SK-N-SH treated with all-trans-retinoic acid at 6 μM for 48 hours (cell line): ENCODE data around the gene ACVR2A.

Source experiments
- ATAC-seq: fragments of 200-7000 bp; cut with Tn5 transposase; 3 replicates; pipeline ENCODE4 v1.9.1; 2020; ENCODE audit warnings: mild to moderate bottlenecking, moderate library complexity
- ARNTL ChIP-seq: fragments of 450-650 bp; formaldehyde crosslinking; IDR thresholded peaks from 2 replicates; pipeline ENCODE4 v1.5.0; 2020; ENCODE audit warnings: low read depth, mild to moderate bottlenecking, moderate library complexity, borderline replicate concordance
- BACH2 ChIP-seq: fragments of 250-450 bp; sonication (Bioruptor Pico); IDR thresholded peaks from 2 replicates; pipeline ENCODE4 v1.9.0; 2021; ENCODE audit warnings: mild to moderate bottlenecking, borderline replicate concordance
- CSDC2 ChIP-seq: fragments of 250-450 bp; sonication (Bioruptor Pico); IDR thresholded peaks from 2 replicates; pipeline ENCODE4 v1.5.0; 2020; ENCODE audit warnings: mild to moderate bottlenecking, moderate library complexity
- ESRRG ChIP-seq: fragments of 250-450 bp; sonication (Bioruptor Pico); IDR thresholded peaks from 2 replicates; pipeline ENCODE4 v1.6.1; 2021; ENCODE audit warnings: mild to moderate bottlenecking
- GLIS3 ChIP-seq: fragments of 250-450 bp; sonication (Bioruptor Pico); IDR thresholded peaks from 2 replicates; pipeline ENCODE4 v1.5.0; 2020; ENCODE audit warnings: mild to moderate bottlenecking, moderate library complexity
- ISL1 ChIP-seq: fragments of 250-450 bp; sonication (Bioruptor Pico); IDR thresholded peaks from 2 replicates; pipeline ENCODE4 v2.1.2; 2022; ENCODE audit warnings: mild to moderate bottlenecking, moderate library complexity
- OSR1 ChIP-seq: fragments of 250-450 bp; sonication (Bioruptor Pico); IDR thresholded peaks from 2 replicates; pipeline ENCODE4 v1.8.0; 2022; ENCODE audit warnings: moderate library complexity, mild to moderate bottlenecking, inconsistent platforms
- PPARA ChIP-seq: fragments of 250-450 bp; sonication (Bioruptor Pico); IDR thresholded peaks from 2 replicates; pipeline ENCODE4 v1.5.0; 2020; ENCODE audit warnings: mild to moderate bottlenecking, borderline replicate concordance
- RARB ChIP-seq: fragments of 250-450 bp; sonication (Bioruptor Pico); IDR thresholded peaks from 2 replicates; pipeline ENCODE4 v1.8.0; 2021; ENCODE audit warnings: mild to moderate bottlenecking, moderate library complexity
- TCF4 ChIP-seq: fragments of 250-450 bp; sonication (Bioruptor Pico); IDR thresholded peaks from 2 replicates; pipeline ENCODE4 v1.8.0; 2021; ENCODE audit warnings: mild to moderate bottlenecking, moderate library complexity, borderline replicate concordance
- ZC3H10 ChIP-seq: fragments of 250-450 bp; sonication (Bioruptor Pico); IDR thresholded peaks from 2 replicates; pipeline ENCODE4 v1.5.1; 2021; ENCODE audit warnings: mild to moderate bottlenecking, moderate library complexity
- ZFP3 ChIP-seq: fragments of 250-450 bp; sonication (Bioruptor Pico); IDR thresholded peaks from 2 replicates; pipeline ENCODE4 v1.5.0; 2020; ENCODE audit warnings: mild to moderate bottlenecking, moderate library complexity
- ZFP30 ChIP-seq: fragments of 450-650 bp; formaldehyde crosslinking; IDR thresholded peaks from 2 replicates; pipeline ENCODE4 v1.5.0; 2022; ENCODE audit warnings: mild to moderate bottlenecking, moderate library complexity
- ZNF565 ChIP-seq: fragments of 450-650 bp; formaldehyde crosslinking; conservative IDR thresholded peaks from 2 replicates; pipeline ENCODE4 v1.5.0; 2020; ENCODE audit warnings: low read depth, mild to moderate bottlenecking, moderate library complexity
- ZNF70 ChIP-seq: fragments of 450-650 bp; formaldehyde crosslinking; IDR thresholded peaks from 2 replicates; pipeline ENCODE4 v1.5.0; 2020; ENCODE audit warnings: mild to moderate bottlenecking, moderate library complexity
- ZNF8 ChIP-seq: fragments of 450-650 bp; formaldehyde crosslinking; IDR thresholded peaks from 2 replicates; pipeline ENCODE4 v1.5.0; 2020; ENCODE audit warnings: mild to moderate bottlenecking, moderate library complexity
- TF ChIP-seq, protein P1 (sequence below): fragments of 250-450 bp; sonication (Bioruptor Pico); IDR thresholded peaks from 2 replicates; pipeline ENCODE4 v1.8.0; 2020; ENCODE audit warnings: mild to moderate bottlenecking, moderate library complexity, borderline replicate concordance
- TF ChIP-seq, protein P2 (sequence below): fragments of 250-450 bp; sonication (Bioruptor Pico); IDR thresholded peaks from 2 replicates; pipeline ENCODE4 v1.5.1; 2020; ENCODE audit warnings: low read depth, mild to moderate bottlenecking, moderate library complexity
- TF ChIP-seq, protein P3 (sequence below): fragments of 250-450 bp; sonication (Bioruptor Pico); IDR thresholded peaks from 2 replicates; pipeline ENCODE4 v1.5.0; 2020; ENCODE audit warnings: mild to moderate bottlenecking, moderate library complexity
- TF ChIP-seq, protein P4 (sequence below): fragments of 250-450 bp; sonication (Bioruptor Pico); IDR thresholded peaks from 2 replicates; pipeline ENCODE4 v1.8.0; 2021; ENCODE audit warnings: low read depth, mild to moderate bottlenecking, moderate library complexity, borderline replicate concordance
- TF ChIP-seq, protein P5 (sequence below): fragments of 250-450 bp; sonication (Bioruptor Pico); IDR thresholded peaks from 2 replicates; pipeline ENCODE4 v1.5.1; 2021; ENCODE audit warnings: mild to moderate bottlenecking, moderate library complexity

Gene ACVR2A

DNA sequence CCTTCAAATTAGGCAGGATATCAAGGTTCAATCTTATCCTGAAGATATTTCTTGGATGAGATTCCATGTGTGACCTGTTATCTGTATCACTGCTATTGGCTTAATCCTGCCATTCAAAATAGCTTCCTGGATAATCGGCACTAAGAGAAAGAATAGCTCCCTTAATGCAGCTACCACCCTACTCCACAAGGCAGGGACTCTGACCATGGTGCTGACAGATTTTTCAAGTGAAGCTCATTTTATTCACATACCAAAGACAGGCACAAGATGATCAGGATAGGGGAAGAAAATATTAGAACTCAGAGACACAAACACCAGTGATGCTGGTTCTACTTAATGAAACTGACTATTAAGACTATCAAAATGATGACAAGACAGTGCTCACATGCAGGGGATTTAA lies 100.8 kb downstream of the ACVR2A start:
- TF ChIP-seq GLIS3 (no peak), TCF4 (no peak), ZNF565 (CRISPR knock-in tag) (no peak)
- TF ChIP-seq, protein P1, sequence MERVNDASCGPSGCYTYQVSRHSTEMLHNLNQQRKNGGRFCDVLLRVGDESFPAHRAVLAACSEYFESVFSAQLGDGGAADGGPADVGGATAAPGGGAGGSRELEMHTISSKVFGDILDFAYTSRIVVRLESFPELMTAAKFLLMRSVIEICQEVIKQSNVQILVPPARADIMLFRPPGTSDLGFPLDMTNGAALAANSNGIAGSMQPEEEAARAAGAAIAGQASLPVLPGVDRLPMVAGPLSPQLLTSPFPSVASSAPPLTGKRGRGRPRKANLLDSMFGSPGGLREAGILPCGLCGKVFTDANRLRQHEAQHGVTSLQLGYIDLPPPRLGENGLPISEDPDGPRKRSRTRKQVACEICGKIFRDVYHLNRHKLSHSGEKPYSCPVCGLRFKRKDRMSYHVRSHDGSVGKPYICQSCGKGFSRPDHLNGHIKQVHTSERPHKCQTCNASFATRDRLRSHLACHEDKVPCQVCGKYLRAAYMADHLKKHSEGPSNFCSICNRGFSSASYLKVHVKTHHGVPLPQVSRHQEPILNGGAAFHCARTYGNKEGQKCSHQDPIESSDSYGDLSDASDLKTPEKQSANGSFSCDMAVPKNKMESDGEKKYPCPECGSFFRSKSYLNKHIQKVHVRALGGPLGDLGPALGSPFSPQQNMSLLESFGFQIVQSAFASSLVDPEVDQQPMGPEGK (CRISPR knock-in tag) = no peak
- ATAC-seq = peak; percentile 28; the same call in 1 of the 3 replicates

DNA sequence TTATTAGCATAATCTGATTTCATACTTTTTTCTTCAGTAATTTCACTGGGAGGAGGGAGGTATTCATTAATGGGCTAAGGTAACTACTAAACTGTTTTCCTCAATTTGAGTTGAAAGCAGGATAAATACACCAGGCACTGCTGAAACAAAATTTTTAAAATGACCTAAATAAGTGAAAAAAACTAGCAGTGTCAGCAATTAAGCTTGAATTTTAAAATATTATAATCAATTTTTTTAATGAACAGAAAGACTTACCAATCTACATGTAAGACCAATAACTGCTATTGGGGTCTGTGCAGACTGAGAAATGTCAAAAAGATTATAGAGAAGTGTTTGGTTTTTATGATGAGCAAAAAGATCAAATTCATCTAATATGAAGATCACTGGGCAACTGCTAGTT lies 107.3 kb downstream of the ACVR2A start:
- no peak for ATAC-seq
- TF ChIP-seq ZNF565 (CRISPR knock-in tag) (no peak), TCF4 (no peak), ARNTL (CRISPR knock-in tag) (no peak), ESRRG (CRISPR knock-in tag) (no peak), ZNF8 (CRISPR knock-in tag) (no peak), BACH2 (CRISPR knock-in tag) (no peak), ISL1 (CRISPR knock-in tag) (no peak), RARB (CRISPR knock-in tag) (no peak), ZNF70 (CRISPR knock-in tag) (no peak), PPARA (CRISPR knock-in tag) (no peak), CSDC2 (CRISPR knock-in tag) (no peak), ZFP30 (CRISPR knock-in tag) (no peak), ZFP3 (CRISPR knock-in tag) (no peak), ZC3H10 (CRISPR knock-in tag) (no peak)
- TF ChIP-seq, protein P1 (CRISPR knock-in tag) = no peak
- TF ChIP-seq, protein P2, sequence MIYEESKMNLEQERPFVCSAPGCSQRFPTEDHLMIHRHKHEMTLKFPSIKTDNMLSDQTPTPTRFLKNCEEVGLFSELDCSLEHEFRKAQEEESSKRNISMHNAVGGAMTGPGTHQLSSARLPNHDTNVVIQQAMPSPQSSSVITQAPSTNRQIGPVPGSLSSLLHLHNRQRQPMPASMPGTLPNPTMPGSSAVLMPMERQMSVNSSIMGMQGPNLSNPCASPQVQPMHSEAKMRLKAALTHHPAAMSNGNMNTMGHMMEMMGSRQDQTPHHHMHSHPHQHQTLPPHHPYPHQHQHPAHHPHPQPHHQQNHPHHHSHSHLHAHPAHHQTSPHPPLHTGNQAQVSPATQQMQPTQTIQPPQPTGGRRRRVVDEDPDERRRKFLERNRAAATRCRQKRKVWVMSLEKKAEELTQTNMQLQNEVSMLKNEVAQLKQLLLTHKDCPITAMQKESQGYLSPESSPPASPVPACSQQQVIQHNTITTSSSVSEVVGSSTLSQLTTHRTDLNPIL (CRISPR knock-in tag) = no peak
- TF ChIP-seq, protein P3, sequence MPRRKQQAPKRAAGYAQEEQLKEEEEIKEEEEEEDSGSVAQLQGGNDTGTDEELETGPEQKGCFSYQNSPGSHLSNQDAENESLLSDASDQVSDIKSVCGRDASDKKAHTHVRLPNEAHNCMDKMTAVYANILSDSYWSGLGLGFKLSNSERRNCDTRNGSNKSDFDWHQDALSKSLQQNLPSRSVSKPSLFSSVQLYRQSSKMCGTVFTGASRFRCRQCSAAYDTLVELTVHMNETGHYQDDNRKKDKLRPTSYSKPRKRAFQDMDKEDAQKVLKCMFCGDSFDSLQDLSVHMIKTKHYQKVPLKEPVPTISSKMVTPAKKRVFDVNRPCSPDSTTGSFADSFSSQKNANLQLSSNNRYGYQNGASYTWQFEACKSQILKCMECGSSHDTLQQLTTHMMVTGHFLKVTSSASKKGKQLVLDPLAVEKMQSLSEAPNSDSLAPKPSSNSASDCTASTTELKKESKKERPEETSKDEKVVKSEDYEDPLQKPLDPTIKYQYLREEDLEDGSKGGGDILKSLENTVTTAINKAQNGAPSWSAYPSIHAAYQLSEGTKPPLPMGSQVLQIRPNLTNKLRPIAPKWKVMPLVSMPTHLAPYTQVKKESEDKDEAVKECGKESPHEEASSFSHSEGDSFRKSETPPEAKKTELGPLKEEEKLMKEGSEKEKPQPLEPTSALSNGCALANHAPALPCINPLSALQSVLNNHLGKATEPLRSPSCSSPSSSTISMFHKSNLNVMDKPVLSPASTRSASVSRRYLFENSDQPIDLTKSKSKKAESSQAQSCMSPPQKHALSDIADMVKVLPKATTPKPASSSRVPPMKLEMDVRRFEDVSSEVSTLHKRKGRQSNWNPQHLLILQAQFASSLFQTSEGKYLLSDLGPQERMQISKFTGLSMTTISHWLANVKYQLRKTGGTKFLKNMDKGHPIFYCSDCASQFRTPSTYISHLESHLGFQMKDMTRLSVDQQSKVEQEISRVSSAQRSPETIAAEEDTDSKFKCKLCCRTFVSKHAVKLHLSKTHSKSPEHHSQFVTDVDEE = no peak
- TF ChIP-seq, protein P4, sequence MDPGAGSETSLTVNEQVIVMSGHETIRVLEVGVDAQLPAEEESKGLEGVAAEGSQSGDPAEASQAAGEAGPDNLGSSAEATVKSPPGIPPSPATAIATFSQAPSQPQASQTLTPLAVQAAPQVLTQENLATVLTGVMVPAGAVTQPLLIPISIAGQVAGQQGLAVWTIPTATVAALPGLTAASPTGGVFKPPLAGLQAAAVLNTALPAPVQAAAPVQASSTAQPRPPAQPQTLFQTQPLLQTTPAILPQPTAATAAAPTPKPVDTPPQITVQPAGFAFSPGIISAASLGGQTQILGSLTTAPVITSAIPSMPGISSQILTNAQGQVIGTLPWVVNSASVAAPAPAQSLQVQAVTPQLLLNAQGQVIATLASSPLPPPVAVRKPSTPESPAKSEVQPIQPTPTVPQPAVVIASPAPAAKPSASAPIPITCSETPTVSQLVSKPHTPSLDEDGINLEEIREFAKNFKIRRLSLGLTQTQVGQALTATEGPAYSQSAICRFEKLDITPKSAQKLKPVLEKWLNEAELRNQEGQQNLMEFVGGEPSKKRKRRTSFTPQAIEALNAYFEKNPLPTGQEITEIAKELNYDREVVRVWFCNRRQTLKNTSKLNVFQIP (CRISPR knock-in tag) = no peak
- TF ChIP-seq, protein P5, sequence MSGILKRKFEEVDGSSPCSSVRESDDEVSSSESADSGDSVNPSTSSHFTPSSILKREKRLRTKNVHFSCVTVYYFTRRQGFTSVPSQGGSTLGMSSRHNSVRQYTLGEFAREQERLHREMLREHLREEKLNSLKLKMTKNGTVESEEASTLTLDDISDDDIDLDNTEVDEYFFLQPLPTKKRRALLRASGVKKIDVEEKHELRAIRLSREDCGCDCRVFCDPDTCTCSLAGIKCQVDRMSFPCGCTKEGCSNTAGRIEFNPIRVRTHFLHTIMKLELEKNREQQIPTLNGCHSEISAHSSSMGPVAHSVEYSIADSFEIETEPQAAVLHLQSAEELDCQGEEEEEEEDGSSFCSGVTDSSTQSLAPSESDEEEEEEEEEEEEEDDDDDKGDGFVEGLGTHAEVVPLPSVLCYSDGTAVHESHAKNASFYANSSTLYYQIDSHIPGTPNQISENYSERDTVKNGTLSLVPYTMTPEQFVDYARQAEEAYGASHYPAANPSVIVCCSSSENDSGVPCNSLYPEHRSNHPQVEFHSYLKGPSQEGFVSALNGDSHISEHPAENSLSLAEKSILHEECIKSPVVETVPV (CRISPR knock-in tag) = no peak

DNA sequence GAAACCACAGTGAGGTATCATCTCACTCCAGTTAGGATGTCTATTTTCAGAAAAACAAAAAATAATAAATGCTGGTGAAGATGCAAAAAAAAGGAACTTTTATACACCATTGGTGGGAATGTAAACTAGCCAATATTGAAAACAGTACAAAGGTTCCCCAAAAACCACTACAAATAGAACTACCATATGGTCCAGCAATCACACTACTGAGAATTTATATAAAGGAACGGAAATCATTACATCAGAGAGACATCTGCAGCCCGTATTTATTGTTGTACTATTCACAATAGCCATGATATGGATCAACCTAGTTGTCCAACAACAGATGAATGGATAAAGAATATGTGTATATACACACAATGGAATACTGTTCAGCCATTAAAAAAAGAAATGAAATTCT lies 123.7 kb downstream of the ACVR2A start:
- TF ChIP-seq, protein P2 (CRISPR knock-in tag) = no peak
- TF ChIP-seq ZNF70 (CRISPR knock-in tag) (no peak), ESRRG (CRISPR knock-in tag) (no peak), OSR1 (no peak), ZFP30 (CRISPR knock-in tag) (no peak), GLIS3 (no peak), ZC3H10 (CRISPR knock-in tag) (no peak), ZNF8 (CRISPR knock-in tag) (no peak), PPARA (CRISPR knock-in tag) (no peak), CSDC2 (CRISPR knock-in tag) (no peak)
- TF ChIP-seq, protein P5 (CRISPR knock-in tag) = no peak
- ATAC-seq = no peak
